ENCODE measurements around the gene PRICKLE1.

DNA sequence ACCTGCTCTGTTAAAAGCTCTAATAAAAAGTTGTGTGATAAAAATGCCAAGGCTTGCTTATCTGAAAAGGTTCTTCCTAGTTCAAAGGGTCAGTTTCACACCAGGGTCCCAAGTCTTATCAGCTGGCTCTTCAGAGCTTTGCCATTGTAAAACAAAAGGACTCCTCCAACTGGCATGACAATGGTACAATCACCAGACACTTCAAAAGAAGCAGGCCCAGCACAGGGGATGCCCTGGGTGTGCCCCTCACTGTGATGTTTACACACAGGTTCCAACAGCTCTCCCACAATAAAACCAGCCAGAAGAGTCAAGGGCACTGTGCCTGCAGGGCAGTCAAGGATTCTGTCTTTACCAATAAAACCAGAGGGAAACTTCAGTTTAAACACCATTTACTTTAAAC lies 78.7 kb downstream of the PRICKLE1 start:
- TF ChIP-seq, protein P1, sequence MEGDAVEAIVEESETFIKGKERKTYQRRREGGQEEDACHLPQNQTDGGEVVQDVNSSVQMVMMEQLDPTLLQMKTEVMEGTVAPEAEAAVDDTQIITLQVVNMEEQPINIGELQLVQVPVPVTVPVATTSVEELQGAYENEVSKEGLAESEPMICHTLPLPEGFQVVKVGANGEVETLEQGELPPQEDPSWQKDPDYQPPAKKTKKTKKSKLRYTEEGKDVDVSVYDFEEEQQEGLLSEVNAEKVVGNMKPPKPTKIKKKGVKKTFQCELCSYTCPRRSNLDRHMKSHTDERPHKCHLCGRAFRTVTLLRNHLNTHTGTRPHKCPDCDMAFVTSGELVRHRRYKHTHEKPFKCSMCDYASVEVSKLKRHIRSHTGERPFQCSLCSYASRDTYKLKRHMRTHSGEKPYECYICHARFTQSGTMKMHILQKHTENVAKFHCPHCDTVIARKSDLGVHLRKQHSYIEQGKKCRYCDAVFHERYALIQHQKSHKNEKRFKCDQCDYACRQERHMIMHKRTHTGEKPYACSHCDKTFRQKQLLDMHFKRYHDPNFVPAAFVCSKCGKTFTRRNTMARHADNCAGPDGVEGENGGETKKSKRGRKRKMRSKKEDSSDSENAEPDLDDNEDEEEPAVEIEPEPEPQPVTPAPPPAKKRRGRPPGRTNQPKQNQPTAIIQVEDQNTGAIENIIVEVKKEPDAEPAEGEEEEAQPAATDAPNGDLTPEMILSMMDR (IDR thresholded peaks at IDR 0.05), result no peak
- TF ChIP-seq POLR2A (IDR thresholded peaks at IDR 0.05), result no peak

Data from body of pancreas (tissue), 4 donors.